GM20000 (cell line): ENCODE measurements around the gene FARP1.

ENCODE experiments used
- DNase-seq: peaks from one replicate; pipeline ENCODE4 v3.0.0; 2012; ENCODE audit warnings: low spot score
- TF ChIP-seq, protein P1 (sequence below): IDR thresholded peaks from 2 replicates; pipeline ENCODE4 v1.5.1; 2012; ENCODE audit warnings: mild to moderate bottlenecking, control low read depth; ENCODE audit errors: extremely low read depth, missing control alignments

Gene FARP1

DNA sequence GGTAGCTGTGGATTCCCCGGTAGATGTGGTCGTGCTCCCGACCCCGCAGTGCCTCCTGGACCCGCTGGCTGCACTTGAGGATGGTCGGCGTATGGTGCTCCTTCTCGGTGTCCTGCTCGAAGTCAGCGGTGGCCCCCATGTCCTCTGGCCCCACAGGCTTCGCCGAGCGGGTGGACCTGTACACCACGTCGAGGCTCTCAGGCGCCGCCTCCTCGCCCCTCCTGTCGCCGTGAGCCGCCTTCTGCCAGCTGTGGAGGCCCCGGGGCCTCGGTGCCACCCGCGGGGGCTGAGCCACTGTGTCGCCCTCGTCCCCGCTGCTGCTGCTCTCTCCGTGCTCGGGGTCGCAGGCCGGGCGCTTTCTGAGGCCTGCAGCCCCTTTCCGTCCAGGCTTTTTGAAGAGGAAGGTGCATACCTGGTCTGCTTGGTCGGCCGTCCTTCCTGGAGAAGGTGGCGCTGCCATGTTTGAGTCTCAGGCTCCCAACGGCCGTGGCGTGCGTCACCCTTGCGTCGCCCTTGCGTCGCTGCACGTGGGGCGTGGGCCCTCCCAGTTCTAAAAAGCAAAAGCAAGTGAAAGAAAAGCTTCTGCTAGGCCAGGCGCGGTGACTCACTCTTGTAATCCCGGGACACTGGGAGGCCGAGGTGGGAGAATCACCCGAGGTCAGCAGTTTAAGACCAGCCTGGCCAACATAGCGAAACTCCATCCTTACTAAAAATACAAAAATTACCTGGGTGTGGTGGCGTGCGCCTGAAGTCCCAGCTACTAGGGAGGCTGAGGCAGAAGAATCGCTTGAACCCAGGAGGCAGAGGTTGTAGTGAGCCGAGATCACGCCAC is 34.1 kb downstream of the FARP1 start, which contains the start of gene RNF113B:
Gene RNF113B, minus strand, starts transcription at position 493 of the 832 bp plus-strand sequence. Its CDS starts 33 bp downstream, at position 460.
- no peak for DNase-seq
- TF ChIP-seq, protein P1, sequence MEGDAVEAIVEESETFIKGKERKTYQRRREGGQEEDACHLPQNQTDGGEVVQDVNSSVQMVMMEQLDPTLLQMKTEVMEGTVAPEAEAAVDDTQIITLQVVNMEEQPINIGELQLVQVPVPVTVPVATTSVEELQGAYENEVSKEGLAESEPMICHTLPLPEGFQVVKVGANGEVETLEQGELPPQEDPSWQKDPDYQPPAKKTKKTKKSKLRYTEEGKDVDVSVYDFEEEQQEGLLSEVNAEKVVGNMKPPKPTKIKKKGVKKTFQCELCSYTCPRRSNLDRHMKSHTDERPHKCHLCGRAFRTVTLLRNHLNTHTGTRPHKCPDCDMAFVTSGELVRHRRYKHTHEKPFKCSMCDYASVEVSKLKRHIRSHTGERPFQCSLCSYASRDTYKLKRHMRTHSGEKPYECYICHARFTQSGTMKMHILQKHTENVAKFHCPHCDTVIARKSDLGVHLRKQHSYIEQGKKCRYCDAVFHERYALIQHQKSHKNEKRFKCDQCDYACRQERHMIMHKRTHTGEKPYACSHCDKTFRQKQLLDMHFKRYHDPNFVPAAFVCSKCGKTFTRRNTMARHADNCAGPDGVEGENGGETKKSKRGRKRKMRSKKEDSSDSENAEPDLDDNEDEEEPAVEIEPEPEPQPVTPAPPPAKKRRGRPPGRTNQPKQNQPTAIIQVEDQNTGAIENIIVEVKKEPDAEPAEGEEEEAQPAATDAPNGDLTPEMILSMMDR: no peak

DNA sequence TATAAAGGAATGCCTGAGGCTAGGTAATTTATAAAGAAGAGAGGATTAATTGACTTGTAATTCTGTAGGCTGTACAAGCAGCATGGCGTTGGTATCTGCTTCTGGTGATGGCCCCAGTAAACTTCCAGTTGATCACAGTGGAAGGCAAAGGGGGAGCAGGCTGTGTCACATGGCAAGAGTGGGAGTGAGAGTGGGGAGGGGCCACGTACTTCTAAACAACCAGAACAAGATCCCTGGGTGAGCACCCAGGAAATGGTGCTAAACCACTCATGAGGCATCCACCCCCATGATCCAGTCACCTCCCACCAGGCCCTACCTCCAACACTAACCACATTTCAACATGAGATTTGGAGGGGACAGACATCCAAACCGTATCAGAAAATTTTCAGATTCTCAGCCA is 37.2 kb downstream of the FARP1 start:
- TF ChIP-seq, protein P1: no peak
- no peak for DNase-seq

DNA sequence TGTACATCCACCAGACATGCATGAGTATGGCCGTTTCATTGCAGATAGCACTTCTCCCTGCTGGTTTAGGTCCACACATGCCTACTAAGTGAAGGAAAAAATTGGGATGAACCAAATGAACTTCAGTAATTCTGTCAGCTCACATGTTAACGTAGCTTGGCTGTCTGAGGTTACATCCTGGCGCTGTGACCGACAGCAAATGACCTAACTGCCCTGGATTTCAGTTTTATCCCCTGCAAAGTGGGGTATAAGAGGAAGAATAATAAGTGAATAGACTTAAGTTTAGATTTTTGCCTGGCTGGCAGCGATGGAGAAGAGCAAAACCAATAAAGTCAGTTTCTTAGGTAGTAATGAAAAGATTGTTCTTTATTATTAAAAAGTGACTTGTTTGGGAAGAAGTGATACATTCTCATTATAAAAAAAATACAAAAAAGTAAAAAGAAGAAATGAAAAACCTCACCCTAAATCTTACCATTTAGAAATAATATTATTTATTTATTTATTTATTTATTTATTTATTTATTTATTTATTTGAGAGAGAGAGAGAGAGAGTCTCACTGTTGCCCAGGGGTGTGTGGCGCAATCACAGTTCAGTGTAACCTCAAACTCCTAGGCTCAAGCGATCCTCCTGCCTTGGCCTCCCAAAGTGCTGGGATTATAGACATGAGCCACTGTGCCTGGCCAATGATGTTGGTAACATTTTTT is 38.4 kb downstream of the FARP1 start:
- DNase-seq: no peak

DNA sequence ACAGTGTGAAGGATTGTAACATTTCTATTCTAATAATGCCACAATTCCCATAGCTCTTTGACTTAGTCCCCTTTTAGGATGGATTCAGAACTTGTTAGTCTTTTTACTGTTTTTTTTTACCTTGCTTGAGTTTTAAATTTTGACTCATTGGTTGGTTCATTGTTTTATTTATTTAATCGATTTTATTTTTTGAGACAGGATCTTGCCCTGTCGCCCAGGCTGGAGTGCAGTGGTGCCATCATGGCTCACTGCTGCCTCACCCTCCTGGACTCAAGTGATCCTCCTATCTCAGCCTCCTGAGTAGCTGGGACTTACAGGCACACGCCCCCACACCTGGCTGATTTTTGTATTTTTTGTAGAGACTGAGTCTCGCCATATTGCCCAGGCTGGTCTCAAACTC is 39.3 kb downstream of the FARP1 start:
- TF ChIP-seq, protein P1: no peak
- DNase-seq: no peak

More for the DNA sequence above, 38.4 kb downstream of the FARP1 start:
- TF ChIP-seq, protein P1: no peak

DNA sequence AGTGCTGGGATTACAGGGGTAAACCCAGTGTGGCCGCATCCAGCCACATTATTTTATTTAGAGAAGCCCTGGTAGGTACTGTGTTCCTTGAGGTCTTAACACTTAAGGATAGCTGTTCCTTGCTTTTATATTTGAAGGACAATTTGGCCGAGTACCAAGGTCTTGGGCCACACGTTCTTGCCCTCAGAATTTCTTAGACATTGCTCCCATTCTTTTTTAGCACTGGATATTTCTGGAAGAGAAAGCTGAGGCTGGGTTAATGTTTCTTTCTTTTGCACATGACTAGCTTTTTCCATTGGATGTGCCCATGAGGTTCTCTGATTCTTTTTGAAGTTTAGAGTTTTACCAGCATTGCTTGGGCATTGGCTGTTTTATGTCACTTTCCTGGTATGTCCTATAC is 39.7 kb downstream of the FARP1 start:
- DNase-seq: no peak
- TF ChIP-seq, protein P1: no peak

DNA sequence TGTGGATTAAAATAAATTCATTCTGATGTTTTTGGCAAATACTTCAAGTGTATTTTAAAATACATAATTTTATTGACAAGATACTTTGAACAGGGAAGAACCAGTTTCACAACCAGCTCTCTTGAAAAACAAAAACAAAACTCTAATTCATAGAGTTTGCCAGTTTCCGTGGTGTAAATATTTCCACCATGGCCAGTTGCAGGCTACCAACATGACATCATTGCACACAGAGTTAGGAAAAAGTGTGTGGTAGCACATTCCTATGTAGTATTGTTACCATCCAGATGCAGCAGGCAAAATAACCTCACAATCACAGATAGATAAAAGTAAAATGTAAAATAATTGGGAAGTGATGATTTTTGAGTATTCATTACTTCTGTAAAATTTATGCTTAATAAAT is 41.9 kb downstream of the FARP1 start:
- no peak for DNase-seq
- TF ChIP-seq, protein P1: no peak
